Progenitor cell of endocrine pancreas (in vitro differentiated cells): Measurements from ENCODE around the gene RNF13. TPM values are rescaled to one million over a fixed set of nuclear protein-coding genes. Genes with fewer than 3 reads are reported as not detected.

Source experiments
- DNase-seq: peaks from one replicate; pipeline ENCODE4 v3.0.0; 2021; ENCODE audit warnings: low spot score; ENCODE audit not compliant: unreplicated experiment
- H3K27ac Mint-ChIP-seq: 2 replicates; pipeline ENCODE4 v1.8.0; 2021; ENCODE audit warnings: mild to moderate bottlenecking, moderate library complexity, mixed read lengths
- H3K27me3 Mint-ChIP-seq: 2 replicates; pipeline ENCODE4 v1.8.0; 2021; ENCODE audit warnings: mixed read lengths
- H3K36me3 Mint-ChIP-seq: 2 replicates; pipeline ENCODE4 v1.8.0; 2022; ENCODE audit warnings: mixed read lengths; ENCODE audit not compliant: insufficient read depth
- H3K4me1 Mint-ChIP-seq: 2 replicates; pipeline ENCODE4 v1.8.0; 2021; ENCODE audit warnings: low read depth, mixed read lengths
- H3K4me3 Mint-ChIP-seq: 2 replicates; pipeline ENCODE4 v1.8.0; 2021; ENCODE audit warnings: low read depth, mild to moderate bottlenecking, moderate library complexity, mixed read lengths
- H3K9me3 Mint-ChIP-seq: 2 replicates; pipeline ENCODE4 v1.8.0; 2021; ENCODE audit warnings: low read depth, mixed read lengths
- total RNA-seq: library from RNA; stranded (reverse); gene quantifications from 2 replicates; pipeline ENCODE4 v1.2.1, GENCODE V29; 2021
- TF ChIP-seq, protein P1 (sequence below): fragments of 200-600 bp; sonication (generic); IDR thresholded peaks from one replicate; pipeline ENCODE4 v1.5.0; 2021; ENCODE audit warnings: antibody characterized with exemption, mild to moderate bottlenecking; ENCODE audit not compliant: unreplicated experiment

The RNF13 gene
- total RNA-seq, 1 donor from 2014 or later = 29.8 TPM

DNA sequence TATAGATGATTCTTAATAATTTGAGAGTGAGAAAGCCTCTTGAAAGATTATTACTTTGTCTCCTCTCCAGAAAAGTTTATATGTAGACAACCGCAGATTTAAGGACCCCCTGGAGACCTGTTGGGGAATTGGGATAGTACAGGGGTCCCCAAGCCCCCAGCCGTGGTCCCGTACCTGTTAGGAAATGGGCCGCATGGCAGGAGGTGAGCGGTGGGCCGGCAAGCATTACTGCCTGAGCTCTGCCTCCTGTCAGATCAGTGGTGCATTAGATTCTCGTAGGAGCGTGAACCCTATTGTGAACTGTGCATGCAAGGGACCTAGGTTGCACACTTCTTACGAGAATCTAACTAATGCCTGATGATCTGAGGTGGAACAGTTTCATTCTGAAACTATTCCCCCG is 79.4 kb downstream of the RNF13 start:
- TF ChIP-seq, protein P1, sequence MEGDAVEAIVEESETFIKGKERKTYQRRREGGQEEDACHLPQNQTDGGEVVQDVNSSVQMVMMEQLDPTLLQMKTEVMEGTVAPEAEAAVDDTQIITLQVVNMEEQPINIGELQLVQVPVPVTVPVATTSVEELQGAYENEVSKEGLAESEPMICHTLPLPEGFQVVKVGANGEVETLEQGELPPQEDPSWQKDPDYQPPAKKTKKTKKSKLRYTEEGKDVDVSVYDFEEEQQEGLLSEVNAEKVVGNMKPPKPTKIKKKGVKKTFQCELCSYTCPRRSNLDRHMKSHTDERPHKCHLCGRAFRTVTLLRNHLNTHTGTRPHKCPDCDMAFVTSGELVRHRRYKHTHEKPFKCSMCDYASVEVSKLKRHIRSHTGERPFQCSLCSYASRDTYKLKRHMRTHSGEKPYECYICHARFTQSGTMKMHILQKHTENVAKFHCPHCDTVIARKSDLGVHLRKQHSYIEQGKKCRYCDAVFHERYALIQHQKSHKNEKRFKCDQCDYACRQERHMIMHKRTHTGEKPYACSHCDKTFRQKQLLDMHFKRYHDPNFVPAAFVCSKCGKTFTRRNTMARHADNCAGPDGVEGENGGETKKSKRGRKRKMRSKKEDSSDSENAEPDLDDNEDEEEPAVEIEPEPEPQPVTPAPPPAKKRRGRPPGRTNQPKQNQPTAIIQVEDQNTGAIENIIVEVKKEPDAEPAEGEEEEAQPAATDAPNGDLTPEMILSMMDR = no peak
- H3K36me3 Mint-ChIP-seq = peaks cover 2% of the 10 kb centered on the region

DNA sequence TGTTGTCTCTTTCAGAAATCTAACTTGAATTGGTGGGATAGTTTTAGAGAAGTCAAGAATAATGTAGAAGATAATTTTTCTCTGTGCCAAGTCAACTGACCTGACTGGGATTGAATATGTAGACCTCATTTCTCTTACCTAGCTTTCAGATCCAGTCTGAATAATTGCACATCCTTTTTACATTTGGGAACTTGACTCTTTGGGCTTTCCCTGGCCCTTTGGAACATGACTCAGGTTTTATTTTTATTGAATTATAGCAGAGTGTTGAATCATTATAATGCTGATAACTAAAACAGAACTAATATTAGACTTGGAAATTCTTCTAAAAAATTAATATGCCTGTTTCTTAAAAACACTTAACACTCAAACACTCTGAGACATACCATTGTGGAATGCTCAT is 81.2 kb downstream of the RNF13 start:
- no peaks in the 10 kb centered on the region for H3K36me3 Mint-ChIP-seq
- DNase-seq = no peak
- TF ChIP-seq, protein P1 = no peak
- no peak overlapping the region for H3K4me3 Mint-ChIP-seq
- peaks cover 14% of the 10 kb centered on the region for H3K4me1 Mint-ChIP-seq
- no peaks in the 10 kb centered on the region for H3K27me3 Mint-ChIP-seq
- no peaks in the 10 kb centered on the region for H3K9me3 Mint-ChIP-seq
- no peak overlapping the region for H3K27ac Mint-ChIP-seq

More for the DNA sequence above, 79.4 kb downstream of the RNF13 start:
- H3K27me3 Mint-ChIP-seq = no peaks in the 10 kb centered on the region
- DNase-seq = no peak
- H3K9me3 Mint-ChIP-seq = no peaks in the 10 kb centered on the region
- no peak overlapping the region for H3K27ac Mint-ChIP-seq
- H3K4me1 Mint-ChIP-seq = peaks cover 14% of the 10 kb centered on the region
- H3K4me3 Mint-ChIP-seq = no peak overlapping the region

DNA sequence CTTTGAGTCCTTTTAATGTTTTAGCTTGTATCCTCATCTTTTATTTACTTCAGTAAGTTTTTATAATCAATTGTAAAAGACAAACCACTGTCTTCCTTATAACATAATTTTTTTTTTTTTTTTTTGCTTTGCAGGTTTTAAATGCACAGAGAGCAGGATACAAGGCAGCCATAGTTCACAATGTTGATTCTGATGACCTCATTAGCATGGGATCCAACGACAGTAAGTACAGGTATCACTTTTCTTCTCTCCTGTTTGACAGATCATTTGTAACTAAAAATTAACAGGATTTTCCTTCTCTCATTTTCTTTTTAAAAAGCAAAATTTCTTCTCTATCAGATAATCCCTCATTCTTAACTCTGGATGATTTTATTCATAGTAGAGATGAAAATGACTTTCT is 82.3 kb downstream of the RNF13 start:
- Mint-ChIP-seq H3K27ac (no peak overlapping the region), H3K9me3 (no peaks in the 10 kb centered on the region), H3K27me3 (no peaks in the 10 kb centered on the region), H3K36me3 (no peaks in the 10 kb centered on the region), H3K4me1 (peaks cover 14% of the 10 kb centered on the region), H3K4me3 (no peak overlapping the region)
- TF ChIP-seq, protein P1 = no peak
- DNase-seq = no peak

DNA sequence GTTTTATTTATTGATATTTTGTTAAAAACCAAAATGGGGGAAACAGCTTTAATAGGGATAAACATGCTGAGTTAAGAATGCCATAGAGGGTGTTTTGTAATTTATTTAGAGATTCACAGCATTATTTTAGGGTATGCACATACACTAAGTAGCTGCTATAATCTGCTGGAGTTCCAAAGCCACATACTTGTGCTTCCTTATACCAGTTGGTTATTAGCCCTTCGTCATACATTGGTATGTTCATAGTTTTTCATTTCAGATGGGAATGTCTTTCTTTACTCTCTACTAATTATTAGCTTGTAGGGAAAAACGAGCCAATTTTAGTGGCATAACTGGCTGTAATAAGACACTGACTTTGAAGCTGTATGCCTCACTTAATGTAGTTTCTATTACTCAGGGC is 82.8 kb downstream of the RNF13 start:
- TF ChIP-seq, protein P1 = no peak
- no peak overlapping the region for H3K4me3 Mint-ChIP-seq
- no peaks in the 10 kb centered on the region for H3K27me3 Mint-ChIP-seq
- no peak for DNase-seq
- no peaks in the 10 kb centered on the region for H3K36me3 Mint-ChIP-seq
- no peak overlapping the region for H3K27ac Mint-ChIP-seq
- peaks cover 11% of the 10 kb centered on the region for H3K4me1 Mint-ChIP-seq
- H3K9me3 Mint-ChIP-seq = no peaks in the 10 kb centered on the region

DNA sequence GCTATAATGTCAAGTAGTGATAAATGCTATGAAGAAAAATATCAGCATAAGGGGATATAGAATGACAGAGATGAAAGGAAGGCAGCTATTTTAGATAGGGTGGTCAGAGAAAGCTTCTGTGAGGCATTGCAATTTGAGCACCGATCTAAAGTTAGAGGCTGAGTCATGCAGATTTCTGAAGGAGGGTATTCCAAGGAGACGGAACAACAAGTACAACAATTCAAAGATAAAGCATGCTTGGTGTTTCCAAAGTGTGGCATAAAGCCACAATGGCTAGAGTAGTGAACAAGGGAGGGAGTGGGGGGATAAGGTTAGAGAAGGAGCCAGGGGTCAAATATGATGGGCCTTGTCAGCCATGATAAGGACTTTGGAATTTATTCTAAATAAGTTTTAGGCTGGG is 85.8 kb downstream of the RNF13 start:
- H3K36me3 Mint-ChIP-seq = no peaks in the 10 kb centered on the region
- no peak overlapping the region for H3K27ac Mint-ChIP-seq
- no peaks in the 10 kb centered on the region for H3K27me3 Mint-ChIP-seq
- TF ChIP-seq, protein P1 = no peak
- no peak for DNase-seq
- no peaks in the 10 kb centered on the region for H3K4me1 Mint-ChIP-seq
- H3K9me3 Mint-ChIP-seq = no peaks in the 10 kb centered on the region
- H3K4me3 Mint-ChIP-seq = no peak overlapping the region
